Measurements from ENCODE around the gene UTY.

DNA sequence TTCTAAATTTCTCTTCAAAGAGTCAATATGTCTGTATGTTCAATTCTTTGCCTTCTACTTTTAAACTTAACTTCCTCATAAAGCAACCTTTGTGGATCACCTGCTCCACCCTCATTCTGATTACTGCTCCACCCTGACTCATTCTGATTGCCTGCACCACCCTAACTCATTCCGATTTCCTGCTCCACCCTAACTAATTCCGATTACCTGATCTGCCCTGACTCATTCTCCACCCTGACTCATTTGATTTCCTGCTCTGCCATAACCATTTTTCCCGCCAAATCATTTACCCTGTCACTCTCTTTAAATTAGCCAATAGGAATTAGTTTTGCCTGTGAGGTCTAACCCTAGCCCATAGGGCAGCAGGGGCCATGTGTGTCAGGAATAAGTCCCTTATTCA is 50.3 kb downstream of the UTY start:
- TF ChIP-seq POLR2AphosphoS5 (IDR thresholded peaks at IDR 0.05; ENCODE audit: insufficient read depth, low read depth, low read length): no peak
- TF ChIP-seq, protein P1, sequence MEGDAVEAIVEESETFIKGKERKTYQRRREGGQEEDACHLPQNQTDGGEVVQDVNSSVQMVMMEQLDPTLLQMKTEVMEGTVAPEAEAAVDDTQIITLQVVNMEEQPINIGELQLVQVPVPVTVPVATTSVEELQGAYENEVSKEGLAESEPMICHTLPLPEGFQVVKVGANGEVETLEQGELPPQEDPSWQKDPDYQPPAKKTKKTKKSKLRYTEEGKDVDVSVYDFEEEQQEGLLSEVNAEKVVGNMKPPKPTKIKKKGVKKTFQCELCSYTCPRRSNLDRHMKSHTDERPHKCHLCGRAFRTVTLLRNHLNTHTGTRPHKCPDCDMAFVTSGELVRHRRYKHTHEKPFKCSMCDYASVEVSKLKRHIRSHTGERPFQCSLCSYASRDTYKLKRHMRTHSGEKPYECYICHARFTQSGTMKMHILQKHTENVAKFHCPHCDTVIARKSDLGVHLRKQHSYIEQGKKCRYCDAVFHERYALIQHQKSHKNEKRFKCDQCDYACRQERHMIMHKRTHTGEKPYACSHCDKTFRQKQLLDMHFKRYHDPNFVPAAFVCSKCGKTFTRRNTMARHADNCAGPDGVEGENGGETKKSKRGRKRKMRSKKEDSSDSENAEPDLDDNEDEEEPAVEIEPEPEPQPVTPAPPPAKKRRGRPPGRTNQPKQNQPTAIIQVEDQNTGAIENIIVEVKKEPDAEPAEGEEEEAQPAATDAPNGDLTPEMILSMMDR (IDR thresholded peaks at IDR 0.05; ENCODE audit: extremely low read depth in 1 of 2, insufficient read depth in 1 of 2, low read depth in 1 of 2, low read length in 2 of 2): no peak
- no peak for TF ChIP-seq POLR2A (IDR thresholded peaks at IDR 0.05; ENCODE audit: low read depth, low read length)
- no peak for TF ChIP-seq MYC (IDR thresholded peaks at IDR 0.05; ENCODE audit: low read depth, low read length)
- TF ChIP-seq EZH2 (IDR thresholded peaks at IDR 0.05; ENCODE audit: borderline replicate concordance, low read depth, low read length, severe bottlenecking): no peak
- TF ChIP-seq, protein P2, sequence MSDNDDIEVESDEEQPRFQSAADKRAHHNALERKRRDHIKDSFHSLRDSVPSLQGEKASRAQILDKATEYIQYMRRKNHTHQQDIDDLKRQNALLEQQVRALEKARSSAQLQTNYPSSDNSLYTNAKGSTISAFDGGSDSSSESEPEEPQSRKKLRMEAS (IDR thresholded peaks at IDR 0.05; ENCODE audit: insufficient read depth, insufficient read length): no peak
